22Rv1 (cell line): ENCODE measurements around the gene FAM120B.

ENCODE experiments used
- H3K27ac ChIP-seq: fragments of 450-650 bp; 2 replicates; pipeline ENCODE4 v1.5.1; 2017
- ZFX ChIP-seq: fragments of 450-650 bp; IDR thresholded peaks from 2 replicates; pipeline ENCODE4 v1.6.1; 2017; ENCODE audit warnings: antibody characterized with exemption, borderline replicate concordance
- TF ChIP-seq, protein P1 (sequence below): fragments of 450-650 bp; IDR thresholded peaks from 2 replicates; pipeline ENCODE4 v1.5.1; 2017; ENCODE audit warnings: mild to moderate bottlenecking

Gene FAM120B

DNA sequence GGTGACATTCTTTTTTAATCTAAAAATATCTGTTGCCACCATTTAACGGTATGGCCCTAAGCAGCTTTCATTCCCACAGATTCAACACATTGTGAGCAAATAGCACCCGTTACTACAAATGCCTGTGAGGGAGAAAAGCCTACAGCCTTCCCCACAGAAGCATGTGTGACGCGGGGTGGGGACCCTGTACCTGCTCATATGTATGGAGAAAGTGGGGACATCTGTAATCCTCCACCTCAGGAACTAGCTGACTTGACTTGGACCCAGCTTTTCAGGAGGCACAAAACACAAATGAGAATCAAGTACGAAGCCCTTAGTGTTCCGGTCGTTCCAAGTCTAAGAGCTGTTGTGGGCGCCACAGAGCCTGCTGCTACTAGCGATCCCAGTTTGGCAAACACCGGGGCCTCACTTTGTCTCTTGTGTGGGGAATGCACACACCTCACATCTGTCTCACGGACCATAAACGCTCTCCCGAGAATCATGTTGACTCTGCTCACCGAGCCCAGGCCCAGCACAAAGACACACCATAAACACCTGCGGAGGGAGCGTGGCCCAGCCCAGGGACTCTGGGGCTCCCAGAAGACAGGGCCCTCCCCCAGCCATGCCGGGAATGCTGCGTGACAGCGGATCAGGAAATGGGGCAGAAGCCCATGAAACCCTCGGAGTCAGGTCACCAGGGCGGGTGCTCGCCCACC lies 37.3 kb upstream of the FAM120B start:
- no peak for TF ChIP-seq ZFX
- TF ChIP-seq, protein P1, sequence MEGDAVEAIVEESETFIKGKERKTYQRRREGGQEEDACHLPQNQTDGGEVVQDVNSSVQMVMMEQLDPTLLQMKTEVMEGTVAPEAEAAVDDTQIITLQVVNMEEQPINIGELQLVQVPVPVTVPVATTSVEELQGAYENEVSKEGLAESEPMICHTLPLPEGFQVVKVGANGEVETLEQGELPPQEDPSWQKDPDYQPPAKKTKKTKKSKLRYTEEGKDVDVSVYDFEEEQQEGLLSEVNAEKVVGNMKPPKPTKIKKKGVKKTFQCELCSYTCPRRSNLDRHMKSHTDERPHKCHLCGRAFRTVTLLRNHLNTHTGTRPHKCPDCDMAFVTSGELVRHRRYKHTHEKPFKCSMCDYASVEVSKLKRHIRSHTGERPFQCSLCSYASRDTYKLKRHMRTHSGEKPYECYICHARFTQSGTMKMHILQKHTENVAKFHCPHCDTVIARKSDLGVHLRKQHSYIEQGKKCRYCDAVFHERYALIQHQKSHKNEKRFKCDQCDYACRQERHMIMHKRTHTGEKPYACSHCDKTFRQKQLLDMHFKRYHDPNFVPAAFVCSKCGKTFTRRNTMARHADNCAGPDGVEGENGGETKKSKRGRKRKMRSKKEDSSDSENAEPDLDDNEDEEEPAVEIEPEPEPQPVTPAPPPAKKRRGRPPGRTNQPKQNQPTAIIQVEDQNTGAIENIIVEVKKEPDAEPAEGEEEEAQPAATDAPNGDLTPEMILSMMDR = no peak
- no peak overlapping the region for H3K27ac ChIP-seq

DNA sequence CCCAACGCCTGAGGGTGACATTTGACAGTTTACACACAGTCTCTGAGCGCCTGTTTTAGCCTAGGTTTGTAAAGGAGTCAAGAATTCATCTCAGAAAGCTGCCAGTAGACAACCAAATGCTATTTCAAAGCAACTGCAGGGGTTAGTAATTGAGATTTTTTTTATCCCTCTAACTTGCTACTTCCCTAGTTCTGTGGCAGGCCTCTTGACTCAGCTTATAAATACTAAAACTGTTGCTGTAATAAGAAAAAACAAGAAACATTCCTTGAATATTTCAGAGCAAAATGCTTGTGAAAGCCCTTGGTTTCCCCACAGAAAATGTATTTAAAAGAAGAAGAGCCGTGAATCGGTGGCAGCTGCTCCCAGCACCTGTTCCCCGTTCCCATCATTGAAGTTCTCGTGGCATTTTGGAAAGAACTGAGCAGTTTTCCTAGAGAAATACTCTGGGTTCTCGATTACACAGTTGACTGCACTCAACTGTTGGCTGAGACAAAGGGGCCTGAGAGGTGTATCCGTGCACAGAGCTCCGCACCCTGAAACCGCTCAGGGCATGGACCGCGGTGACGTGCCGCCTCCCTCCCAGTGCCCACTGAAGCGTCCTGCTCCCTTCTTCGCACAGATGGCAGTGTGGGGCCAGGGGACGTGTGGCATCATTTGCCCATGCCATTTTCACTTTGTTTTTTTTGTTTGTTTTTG lies 36.6 kb upstream of the FAM120B start:
- TF ChIP-seq, protein P1 = no peak
- no peak for TF ChIP-seq ZFX

DNA sequence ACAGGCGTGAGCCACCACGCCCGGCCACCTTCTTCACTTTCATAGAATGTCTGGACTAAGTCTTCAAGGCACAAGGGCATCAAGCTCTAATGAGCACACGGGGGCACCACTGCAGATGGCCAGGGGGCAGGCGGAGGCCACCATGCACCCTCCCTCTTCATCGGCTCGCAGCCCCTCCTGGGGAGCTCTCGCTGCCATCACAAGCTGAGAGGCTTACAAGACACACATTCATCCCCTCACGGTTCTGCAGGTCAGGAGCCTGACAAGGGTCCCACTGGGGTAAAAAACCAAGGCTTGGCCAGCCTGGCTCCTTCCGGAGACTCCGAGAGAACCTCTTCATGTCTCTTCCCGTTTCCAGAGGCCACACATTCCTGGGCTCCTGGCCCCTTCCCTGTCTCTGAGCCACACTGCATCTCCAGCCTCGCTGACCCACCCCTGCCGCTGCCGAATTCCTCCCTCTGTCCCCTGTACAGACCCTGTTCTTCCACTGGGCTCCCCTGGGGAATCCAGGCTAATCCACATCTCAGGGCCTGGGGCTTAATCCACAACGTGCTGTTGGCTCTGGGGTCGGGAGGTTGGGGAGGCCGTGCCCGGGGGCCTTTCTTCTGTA lies 35.5 kb upstream of the FAM120B start:
- no peak for TF ChIP-seq ZFX
- TF ChIP-seq, protein P1 = no peak
- no peak overlapping the region for H3K27ac ChIP-seq

More for the DNA sequence above, 36.6 kb upstream of the FAM120B start:
- H3K27ac ChIP-seq = no peak overlapping the region

DNA sequence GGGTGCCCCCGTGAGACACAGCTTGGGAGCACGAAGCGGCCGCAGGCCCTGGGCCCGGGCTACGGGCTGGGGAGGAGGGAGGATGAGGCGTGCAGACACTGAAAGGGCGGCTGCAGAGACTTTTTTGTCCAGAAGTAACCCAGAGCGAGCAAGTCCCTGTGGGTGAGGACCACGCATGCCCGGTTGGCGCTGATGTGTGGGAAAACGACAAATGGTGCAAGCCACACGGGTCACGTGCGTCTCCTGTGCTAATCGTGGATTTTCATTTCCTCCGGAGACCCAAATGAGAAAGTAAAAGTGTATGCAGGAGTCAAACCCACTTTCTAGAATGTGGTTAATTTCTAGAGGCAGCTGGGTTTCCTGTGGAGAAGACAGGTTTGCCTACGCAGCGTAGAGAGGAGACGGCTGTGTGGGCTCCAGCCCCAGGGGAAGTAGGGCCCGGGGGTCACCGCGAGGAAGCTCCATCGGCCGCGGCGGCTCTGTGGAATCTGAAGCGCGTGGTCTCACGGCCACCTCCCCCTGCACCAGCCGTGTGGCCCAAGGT lies 34.7 kb upstream of the FAM120B start:
- TF ChIP-seq ZFX = no peak
- TF ChIP-seq, protein P1 = no peak
- no peak overlapping the region for H3K27ac ChIP-seq

DNA sequence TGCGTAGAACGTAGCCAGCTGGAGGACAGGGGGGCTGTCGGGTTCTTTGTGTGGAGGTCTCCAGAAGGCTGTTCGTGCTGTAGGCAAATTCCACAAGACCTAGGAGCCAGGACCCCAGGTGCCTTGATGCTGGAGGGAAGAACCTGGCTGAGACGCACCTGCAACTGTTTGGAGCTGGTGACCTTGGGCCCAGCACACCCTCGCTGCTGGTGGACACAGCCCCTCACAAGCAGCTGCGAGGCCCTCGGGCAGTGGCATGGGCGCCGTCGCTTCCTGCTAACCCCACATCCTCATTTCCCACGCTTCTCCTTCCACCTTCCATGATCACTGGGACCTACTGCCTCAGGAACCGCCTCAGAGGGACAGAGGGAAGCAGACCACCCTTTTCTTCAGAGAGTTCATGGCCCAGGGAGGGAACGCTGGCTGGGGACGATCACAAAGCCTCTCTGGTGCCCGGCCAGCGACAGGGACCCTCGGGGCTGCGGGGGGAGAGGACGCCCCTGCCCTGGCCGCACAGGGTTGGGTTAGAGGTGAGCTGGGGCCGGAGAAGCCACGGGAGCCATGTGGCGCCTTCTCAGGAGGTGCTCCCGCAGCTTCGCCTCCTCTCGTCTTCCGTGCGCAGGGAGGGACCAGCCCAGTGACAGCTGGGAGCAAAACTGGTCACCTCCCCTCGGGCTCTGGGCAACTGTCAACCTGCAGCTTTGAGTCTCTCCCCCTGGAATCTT lies 34.1 kb upstream of the FAM120B start:
- TF ChIP-seq, protein P1 = no peak
- no peak for TF ChIP-seq ZFX
- H3K27ac ChIP-seq = no peak overlapping the region

DNA sequence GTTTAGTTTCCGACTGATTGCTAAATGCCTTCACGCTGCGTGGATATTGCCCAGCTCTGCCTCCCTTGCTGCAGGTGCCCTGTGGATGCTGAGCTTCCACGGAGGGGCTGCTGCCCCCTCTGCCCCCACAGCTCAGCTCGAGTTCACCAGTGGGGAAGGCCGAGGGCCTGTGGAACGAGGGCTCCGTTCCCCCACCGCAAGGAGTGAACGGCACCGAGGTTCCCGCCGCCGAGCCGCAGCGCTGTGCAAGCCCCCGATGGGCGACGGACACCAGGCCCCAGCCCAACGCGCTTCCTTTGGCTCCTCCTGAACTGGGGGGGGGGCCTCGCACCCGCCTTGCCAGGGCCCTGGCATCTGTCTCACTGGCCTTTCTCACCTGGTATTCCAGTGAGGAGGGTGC lies 33.4 kb upstream of the FAM120B start:
- H3K27ac ChIP-seq = no peak overlapping the region
- no peak for TF ChIP-seq ZFX
- TF ChIP-seq, protein P1 = no peak
